HG02678 (cell line): ENCODE measurements around the gene MEF2C.
A peak's percentile ranks its signal among the peaks of the same experiment; 100 is the strongest.
"Not testable (repeated sequence)": the region's sequence is repeated elsewhere in the genome, so short reads cannot be mapped to it uniquely, and the experiment has no call there.

Experiments
- ATAC-seq: cut with Tn5 transposase; IDR thresholded peaks from one replicate; pipeline ENCODE4 v1.9.1; 2021; ENCODE audit warnings: mild to moderate bottlenecking, moderate library complexity; ENCODE audit not compliant: unreplicated experiment

The MEF2C gene

DNA sequence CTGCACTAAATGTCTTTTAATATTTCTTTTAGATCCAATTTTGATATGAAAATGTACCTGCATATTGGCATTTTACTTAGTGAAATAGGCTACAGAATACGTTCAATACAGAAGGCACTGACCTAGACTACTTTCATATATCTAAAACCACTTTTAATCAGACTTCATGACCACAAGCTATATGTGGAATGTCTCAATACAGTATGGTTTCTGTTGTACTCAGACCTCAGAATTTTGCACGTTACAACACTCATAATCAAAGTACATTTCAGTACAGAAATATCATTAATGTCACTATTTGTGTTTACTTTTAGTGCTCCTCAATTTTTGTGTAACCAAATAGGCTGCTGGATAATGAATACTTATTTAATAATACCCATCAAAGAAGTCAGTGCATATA, 74.8 kb downstream of the MEF2C start:
- peak; percentile 82 for ATAC-seq

DNA sequence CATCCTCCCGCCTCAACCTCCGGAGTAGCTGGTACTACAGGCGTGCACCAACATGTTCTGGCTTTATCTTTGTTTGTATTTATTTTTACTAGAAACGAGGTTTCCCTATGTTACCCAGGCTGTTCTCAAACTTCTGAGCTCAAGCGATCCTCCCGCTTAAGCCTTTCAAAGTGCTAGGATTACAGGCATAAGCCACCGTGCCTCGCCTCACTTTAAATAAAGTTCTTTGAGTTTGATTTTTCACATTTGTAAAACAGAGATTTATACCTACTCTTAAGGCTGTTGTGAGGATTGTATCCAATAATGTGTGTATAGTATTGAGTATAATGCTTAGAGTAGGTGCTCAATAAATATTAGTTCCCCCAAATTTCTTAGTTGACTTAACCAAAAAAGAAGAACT, 75.7 kb downstream of the MEF2C start:
- no peak for ATAC-seq

DNA sequence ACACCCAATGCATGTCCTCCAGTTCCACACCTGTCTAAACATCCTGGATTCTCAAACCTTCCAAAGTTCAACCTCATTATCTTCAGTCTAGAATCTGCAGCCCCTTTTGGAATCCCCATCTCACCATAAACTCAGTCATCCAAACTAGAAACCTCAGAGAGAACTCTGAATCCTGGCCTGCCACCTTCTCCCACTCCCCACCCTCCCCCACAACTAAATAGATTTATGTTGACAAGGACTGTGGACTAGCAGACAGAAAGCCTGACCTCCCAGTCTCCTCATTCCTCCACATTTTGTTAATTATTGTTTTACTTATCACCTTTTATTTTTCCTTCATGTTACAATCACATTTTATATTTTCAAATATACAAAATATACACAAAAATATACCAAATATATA, 76.6 kb downstream of the MEF2C start:
- no peak for ATAC-seq

DNA sequence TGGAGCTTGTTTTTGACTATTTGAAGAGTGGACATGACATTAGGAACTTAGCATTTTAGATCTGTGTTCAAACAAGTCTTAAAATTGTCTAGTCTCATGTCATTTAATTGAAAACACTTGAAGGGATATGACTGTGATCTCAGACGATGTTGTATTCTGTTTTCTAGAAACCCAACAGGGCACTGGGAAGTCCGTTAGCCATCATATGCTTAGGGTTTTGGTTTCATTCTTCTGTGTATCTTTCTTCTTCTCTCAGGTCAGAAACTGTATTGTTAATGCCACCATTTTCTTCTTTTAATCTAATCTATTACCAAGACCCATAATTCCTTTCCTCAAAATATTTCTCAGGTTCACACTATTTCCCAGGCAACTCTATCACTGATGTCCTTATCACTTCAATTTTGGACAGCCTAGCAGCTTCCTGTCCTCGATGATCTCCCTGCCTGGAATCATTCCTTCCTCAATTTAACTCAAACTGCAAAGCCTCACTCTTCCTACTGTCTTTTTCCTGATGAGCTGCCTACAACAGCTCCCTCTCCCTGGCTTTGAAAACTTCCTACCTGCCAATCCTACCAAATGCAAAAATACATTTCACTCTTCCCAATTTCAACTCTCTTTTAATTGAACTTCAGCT, 77.7 kb downstream of the MEF2C start:
- ATAC-seq = peak; percentile 60

DNA sequence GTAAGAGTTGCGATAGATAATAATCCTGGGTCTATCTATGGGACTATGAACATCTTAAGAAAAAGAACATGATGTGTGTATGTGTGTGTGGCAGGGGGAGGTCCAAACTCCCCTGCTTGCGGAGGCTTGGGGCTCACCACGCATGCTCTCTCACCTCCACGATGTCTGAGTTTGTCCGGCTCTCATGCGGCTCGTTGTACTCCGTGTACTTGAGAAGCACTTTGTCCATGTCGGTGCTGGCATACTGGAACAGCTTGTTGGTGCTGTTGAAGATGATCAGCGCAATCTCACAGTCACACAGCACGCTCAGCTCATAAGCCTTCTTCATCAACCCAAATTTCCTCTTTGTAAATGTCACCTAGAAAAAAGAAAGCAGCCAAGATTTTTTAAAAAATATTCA, 78.5 kb downstream of the MEF2C start:
- ATAC-seq = no peak

DNA sequence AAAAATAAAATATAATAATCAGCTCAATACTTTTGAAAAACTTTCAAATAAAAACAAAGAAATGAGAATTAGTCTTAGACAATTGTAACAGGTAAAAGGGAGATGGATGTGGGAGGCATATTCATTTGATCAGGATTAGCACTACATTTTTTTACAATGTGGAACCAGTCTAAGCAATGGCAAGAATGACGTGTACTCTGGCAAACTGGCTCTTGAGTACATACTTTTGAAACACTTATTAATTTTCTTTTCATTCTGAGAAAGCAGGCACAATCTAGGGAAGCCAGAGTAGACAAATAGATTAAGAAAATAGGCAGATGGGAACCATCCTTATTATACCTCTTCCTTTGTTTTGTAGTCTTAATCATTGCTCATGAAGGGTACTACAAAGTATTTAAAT, 79.7 kb downstream of the MEF2C start:
- no peak for ATAC-seq

DNA sequence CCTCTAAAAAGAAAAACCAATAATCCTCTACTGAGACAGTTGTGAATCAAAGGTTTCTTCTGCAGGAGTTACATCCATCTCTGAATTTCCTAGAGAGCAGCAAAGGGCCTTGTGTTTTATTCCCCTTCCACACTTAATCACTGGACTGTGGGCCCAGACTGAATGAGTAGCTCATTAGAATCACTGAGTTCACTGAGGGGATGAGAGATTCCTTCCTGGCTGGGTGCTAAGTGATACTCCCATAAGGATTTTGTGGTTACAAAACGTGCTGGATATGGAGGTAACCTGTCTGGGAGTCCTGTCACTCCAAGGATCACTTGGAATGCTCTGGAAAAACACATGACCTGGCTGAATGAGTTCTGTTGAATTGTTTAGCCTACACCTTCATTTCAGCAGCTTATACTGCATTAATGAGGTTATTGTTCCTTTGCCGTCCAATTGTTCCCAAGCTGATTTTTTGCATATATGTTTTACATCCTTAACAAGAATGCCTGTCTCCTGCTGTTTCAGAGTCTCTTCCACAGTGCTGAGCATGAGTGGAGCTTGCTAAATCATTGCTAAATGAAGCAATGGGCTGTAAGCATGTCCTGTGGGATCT, 82.9 kb downstream of the MEF2C start:
- no peak for ATAC-seq

DNA sequence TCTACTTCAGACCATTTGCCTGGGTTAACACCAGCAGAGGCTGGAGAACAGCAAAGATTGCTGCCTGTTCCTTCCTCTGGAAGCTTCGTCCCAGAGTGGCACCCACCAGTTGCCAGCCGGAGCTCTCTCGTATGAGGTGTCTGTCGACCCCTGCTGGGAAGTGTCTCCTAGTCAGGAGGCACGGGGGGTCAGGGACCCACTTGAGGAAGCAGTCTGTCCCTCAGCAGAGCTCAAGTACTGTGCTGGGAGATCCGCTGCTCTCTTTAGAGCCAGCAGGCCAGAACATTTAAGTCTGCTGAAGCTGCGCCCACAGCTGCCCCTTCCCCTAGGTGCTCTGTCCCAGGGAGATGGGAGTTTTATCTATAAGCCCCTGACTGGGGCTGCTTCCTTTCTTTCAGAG, 84.1 kb downstream of the MEF2C start:
- not testable (repeated sequence) for ATAC-seq

DNA sequence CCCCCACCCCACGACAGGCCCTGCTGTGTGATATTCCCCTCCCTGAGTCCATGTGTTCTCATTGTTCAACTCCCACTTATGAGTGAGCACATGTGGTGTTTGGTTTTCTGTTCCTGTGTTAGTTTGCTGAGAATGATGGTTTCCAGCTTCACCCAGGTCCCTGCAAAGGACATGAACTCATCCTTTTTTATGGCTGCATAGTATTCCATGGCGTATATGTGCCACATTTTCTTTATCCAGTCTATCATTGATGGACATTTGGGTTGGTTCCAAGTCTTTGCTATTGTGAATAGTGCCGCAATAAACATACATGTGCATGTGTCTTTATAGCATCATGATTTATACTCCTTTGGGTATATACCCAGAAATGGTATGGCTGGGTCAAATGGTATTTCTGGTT, 89.2 kb downstream of the MEF2C start:
- not testable (repeated sequence) for ATAC-seq

DNA sequence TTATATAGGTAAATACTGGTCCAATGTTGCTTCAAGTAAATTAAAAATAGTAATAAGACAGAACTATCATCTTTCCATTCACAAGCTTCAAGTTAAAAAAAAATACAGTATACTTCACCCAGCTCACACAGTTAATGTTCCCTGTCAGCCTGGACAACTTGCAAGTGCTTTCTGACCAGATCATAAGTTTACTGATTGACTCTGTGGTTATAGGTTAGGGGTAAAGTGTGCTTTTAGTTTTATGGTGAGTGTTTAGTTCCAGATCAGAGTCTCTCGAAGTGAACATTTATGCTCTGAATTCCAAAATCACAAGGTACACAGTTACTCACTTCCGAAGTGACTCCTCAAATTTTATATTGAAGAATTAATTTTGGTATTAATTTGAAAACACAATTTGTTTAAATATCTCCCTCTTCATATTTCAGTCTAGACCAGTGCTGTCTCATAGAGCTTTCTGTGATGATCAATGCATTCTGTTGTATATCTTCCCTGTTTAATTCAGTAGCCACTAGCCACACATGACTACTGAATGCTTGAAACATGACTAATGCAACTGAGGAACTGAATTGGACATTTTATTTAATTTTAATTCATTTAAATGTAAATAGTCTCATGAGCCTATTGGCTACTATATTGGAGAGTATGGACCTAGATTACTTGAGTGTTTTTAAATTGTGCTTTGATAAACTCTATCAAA, 90.7 kb downstream of the MEF2C start:
- ATAC-seq = peak; percentile 92

DNA sequence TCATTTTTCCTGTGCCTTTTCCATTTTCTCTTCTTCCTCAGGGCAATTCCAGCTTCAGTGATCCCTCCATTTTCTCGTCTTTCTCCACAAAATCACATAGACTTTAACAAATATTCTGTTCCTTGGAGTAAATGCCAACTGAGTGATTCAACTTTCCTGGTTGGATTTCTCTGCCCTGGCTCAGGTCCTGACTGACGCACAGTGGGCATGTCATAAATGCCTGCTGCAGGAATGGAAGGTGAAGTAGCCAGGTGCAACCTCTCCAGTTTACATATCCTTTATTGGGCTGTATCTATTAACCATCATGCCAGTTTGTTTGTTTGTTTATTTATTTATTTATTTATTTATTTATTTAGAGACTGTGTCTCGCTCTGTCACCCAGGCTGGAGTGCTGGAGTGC, 95.1 kb downstream of the MEF2C start:
- ATAC-seq = no peak

DNA sequence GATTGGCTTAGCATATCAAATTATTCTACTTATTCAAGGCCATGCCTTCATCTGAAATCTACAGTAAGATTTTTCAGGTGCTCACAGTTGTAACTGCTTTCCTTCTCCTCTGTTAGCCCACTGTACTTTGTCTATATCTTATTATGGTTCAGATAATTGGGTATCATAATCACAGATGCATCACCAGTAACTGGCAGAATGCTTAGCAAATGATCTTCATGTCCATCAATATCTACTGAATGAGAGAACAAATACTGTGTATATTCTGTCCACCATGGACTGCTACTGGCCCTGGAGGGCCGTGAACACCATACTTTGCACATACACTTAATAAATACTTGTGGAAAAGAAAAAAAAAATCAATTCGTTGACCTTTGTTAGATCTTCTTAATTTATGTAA, 96.2 kb downstream of the MEF2C start:
- ATAC-seq = no peak

DNA sequence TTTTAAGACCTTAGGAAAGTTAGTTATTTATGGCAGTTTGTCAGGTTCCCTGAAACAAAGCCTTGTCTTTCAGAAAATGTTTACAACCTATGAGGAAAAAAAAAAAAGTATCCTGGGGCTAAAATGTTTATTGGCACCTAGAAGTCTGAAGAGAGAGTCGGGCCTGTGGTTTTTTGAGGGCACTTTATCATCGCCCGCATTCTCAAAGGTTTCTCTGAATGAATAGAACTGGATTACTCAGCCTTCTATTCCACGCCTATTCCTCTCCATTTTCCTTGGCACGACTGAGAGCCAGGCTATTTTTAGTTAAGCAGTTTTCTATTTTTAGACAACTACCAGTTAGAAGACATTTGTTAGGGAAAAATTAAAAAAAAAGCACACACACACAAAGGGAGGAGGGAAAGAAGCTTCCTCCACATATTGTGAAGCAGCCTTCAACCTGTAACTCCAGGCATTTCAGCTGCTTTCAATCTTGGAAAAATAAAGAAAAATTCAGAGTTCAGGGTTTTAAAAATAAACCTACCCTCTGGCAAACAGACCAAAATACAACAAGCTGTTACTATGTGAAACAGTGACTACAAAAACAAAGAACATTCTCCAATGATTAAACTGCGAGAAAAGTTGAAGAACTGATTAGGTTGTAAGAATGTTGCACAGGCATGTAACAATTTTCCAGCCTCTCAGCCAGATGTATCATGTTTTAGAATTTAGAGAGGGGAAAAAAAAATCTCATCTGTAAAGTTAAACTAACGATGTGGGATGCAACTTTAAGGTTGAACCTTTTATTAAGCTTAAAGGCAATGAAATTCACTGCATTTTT, 97.0 kb downstream of the MEF2C start:
- ATAC-seq = peak; percentile 51

DNA sequence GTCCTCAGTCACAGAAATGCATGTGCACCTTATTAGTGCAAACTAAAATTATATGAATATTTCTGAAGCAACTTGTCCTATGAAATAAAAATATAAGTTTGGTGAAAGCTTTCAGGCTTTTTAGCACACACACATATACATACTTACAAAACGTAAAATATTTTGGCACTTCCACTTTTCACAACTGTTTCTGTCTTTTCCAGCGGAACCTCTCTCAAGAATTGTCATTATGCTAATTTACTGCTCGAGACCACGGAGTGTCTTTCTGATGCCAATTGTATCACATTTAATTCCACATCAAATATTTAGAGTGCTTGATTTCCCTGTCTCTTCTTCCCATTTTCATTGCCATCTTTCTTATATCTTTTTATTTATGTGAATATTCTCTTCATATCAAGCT, 100.4 kb downstream of the MEF2C start:
- ATAC-seq = no peak

DNA sequence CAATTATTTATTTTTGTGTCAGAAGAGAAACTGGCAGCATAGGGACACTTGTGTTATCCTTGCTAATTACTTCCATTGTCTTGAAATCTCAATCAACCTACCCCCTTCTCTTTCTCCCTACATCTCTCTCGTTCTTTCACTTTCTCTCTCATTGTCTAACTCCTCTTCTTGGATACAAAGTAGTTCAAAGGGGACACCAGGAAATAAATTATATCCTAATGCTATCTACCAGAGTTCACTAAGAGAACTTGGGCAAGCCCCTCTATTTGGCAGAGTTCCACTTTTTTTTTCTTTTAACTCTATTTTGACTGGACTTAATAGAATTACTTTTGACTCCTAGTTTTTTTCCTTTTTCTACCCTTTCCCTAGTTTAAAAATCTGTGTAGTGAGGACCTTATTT, 102.2 kb downstream of the MEF2C start:
- no peak for ATAC-seq

DNA sequence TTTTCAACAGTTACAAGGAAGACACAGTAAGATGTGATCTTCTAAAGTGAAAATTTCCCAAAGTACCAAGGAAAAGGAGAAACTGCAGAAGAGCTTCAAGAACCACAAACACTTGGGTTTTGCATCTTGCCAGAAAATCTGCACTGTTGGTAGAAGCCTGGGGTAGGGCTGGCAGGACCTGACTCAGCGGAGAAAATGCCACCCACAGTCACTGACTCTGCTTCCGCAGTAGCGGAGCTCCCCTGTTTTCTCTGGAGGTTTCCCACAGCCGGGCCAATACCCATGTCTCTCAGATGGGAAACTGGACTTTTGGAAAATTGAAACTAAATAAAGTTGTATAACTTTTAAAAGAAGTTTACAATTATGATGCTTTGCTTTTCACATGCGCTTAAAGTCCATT, 104.2 kb downstream of the MEF2C start:
- ATAC-seq = no peak

DNA sequence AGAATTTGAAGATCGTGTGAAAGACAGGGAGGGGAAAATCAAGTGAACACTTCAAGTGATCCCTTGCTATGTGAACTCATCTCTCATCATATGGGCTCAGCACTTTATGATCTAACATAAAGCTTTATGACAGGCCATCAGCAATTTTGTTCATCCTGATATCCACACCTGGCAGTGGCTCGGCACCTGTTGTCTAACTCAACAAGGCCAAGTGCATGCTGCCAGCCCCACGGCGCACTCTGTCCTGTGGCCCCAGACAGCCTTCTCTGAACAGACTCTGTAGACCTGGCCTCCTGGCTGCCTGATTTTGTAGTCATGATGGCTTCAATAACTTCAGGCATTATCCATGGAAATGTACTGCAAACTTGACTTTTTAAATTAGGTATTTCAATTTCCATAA, 106.3 kb downstream of the MEF2C start:
- no peak for ATAC-seq

DNA sequence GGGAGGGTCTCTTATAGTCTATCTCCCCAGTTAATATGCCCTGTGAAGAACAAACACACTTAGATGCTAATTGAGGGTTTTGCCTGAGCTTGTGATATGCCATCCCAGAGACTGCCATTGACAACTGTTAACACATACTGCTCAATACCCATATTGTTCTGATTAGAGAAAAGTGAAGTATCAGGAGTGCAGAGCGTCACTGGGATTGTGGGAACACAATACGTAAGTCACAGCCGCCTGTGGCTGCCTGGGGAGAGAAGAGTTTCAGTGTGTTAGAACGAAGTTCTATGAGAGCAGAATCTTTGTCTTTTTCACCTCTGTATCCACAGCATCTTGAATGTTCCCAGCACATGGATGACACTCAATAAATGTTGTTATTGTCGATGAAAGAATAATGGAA, 110.2 kb downstream of the MEF2C start:
- no peak for ATAC-seq

DNA sequence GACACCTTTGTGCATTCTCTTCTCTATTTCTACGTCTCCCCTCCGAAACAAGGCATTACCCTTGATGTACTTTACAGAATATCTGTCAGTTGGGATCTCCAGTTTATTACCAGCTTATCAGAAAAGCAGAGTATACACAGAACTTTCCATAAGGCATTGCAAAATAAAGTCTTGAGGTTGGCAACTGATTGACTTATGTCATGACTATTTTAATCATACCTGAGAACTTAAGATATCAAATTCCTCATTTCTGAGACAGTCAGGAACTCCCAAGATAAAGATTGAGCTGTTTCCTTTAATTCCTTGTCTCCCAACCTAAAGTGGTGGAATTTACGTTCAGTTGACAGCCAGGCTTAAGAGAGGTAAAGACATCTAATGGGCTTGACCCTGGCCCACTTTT, 110.9 kb downstream of the MEF2C start:
- no peak for ATAC-seq

DNA sequence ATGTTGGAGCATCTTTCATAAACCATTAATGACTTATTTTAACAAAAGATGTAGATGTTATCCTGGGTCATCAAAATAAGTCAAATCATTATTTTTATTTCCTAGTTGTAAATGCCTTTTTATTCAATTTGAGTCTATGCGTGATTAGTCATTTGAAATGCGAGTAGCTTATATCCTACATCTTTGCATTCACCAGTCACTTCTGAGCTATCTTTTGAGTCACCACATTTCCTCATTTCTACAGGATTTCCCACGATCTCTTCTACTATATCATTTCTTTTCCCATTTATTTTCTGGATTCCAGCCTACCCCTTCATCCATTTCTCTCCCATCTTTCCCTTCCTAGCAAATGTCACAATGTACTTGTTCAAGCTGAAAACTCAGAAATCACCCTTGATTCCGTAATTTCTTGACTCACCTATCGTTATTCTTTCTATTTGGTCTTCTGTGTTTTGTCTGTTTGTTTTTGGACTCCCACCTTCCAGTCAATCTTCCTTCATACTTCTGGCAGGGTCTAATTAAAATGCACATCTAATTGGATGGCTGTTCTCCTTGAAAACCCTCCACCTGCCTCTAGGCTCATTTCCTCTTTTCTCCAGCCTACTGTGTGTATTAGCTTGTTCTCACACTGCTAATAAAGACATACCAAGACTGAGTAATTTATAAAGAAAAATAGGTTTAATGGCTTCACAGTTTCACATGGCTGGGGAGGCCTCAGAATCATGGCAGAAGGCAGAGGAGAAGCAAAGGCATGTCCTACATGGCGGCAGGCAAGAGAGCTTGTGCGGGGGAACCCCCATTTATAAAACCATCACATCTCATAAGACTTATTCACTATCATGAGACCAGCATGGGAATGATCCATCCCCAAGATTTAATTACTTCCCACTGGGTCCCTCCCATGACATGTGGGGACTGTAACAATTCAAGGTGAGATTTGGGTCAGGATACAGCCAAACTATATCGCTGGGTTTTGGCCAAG, 112.4 kb downstream of the MEF2C start:
- ATAC-seq = no peak

DNA sequence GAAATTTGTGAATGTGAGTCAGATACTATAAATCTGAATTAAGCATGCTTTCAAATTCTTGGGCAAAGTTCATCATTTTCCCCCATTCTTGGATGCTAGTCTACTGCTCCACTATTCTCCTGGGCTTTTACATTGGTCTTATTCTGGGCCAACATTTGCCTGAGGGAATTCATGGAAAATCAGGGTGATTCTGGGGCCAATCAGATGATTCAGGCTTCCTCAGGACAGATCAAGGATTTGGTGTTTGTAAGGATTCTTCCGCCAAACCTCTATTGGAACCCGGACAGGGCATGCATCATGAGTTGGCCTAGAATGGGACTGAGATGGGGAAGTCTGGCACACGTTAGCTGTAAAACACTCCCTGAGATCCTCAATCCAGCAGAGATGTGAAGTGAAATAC, 113.8 kb downstream of the MEF2C start:
- ATAC-seq = no peak
